OCI-LY1 (cell line): ENCODE measurements around the gene RAB3C.

Source experiments
- CTCF ChIP-seq: fragments of 200-600 bp; sonication (generic), shearing (Covaris generic); IDR thresholded peaks from 2 replicates; pipeline ENCODE4 v1.5.1; 2017; ENCODE audit warnings: mild to moderate bottlenecking, antibody characterized with exemption, low read length, moderate library complexity, mixed read lengths
- EZH2 ChIP-seq: fragments of 200-600 bp; sonication (generic), shearing (Covaris generic); IDR thresholded peaks from 2 replicates; pipeline ENCODE4 v1.8.0; 2017; ENCODE audit warnings: borderline replicate concordance, mixed run types, mild to moderate bottlenecking, antibody characterized with exemption, low read length, moderate library complexity, mixed read lengths

- TF ChIP-seq CTCF (no peak), EZH2 (no peak)
These were observed 304.4 kb downstream of the RAB3C start for GRCh38 chr5:58887311-58887710.
